Stimulated activated CD4-positive, alpha-beta T cell treated with anti-CD3 and anti-CD28 coated beads, Interleukin-15, amount 100 ng/mL, for 1 hour (primary cell): Measurements from ENCODE around the gene LIPG.

ENCODE experiments used
- DNase-seq, 2 donors: peaks; one replicate each; pipeline ENCODE4 v3.0.0-alpha.2; 2020; ENCODE audit warnings: low read depth in 1 of 2, low spot score in 1 of 2

The LIPG gene

GRCh38 chr18:49610022-49610445, 48.2 kb downstream of the LIPG start:
- no peak for DNase-seq

DNA sequence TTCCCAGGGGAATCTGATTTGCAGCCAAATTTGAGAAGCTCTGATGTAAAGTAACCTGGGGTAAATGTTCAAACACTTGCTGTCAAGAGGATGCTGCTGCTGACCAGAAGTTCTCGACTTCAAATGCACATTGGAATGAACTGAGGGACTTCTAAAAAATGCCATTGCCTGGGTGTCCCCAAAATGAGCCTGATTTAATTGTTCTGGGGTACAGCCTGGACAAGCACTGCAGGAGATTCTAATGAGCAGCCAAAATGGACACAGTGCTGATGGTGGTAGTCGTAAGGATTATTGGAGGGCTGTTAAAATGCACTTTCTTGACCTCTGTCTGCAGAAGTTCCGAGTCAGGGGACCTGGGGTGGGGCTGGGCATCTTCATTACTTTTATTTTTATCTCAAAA, 49.5 kb downstream of the LIPG start:
- no peak for DNase-seq

- no peak for DNase-seq
Measured at GRCh38 chr18:49612515-49613033, 50.7 kb downstream of the LIPG start.

GRCh38 chr18:49613141-49613640, 51.3 kb downstream of the LIPG start:
- no peak for DNase-seq

- no peak for DNase-seq
Measured at GRCh38 chr18:49613641-49614151, 51.8 kb downstream of the LIPG start.

GRCh38 chr18:49616618-49617328, 54.9 kb downstream of the LIPG start:
- no peak for DNase-seq

DNA sequence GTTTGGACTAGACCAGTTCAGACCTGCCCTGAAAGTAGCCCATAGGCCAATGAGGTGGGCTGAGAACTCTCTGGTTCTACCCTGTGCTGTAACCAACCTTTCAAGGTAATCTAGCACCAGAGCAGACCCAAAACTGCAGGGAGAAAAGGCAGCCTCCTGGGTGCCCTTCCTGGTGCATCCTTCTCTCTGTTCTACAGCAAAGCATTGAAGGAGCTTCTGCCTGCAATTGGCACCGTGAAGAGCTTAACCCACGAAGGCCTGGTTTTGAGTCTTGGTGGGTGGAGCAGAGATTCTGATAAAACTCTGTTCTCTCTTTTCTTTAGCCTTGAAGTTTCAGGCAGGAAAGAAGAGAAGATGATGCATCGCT, 55.5 kb downstream of the LIPG start:
- DNase-seq: no peak

GRCh38 chr18:49617865-49618264, 56.0 kb downstream of the LIPG start:
- DNase-seq: no peak

GRCh38 chr18:49618742-49619681, 57.2 kb downstream of the LIPG start:
- no peak for DNase-seq

DNA sequence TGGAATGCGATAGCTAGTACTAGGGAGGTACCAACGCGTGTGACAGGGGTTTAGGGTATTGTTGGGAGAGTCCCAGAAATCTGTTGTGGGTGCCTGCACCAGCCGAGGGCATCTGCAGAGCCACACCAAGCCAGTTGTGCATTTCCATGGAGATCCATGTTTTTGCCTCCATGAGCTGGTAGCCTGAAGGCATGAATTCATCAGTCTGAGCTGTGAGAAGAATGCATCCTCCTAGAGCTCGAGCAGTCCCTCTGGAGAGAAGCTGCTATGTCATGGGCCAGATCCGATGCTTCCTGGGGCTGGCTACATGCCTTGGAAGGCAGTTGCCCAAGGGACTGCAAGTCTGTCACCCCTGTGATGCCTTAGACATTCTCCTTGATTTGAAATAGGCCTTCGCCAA, 57.9 kb downstream of the LIPG start:
- DNase-seq: no peak

GRCh38 chr18:49621301-49621700, 59.4 kb downstream of the LIPG start:
- DNase-seq: no peak

DNA sequence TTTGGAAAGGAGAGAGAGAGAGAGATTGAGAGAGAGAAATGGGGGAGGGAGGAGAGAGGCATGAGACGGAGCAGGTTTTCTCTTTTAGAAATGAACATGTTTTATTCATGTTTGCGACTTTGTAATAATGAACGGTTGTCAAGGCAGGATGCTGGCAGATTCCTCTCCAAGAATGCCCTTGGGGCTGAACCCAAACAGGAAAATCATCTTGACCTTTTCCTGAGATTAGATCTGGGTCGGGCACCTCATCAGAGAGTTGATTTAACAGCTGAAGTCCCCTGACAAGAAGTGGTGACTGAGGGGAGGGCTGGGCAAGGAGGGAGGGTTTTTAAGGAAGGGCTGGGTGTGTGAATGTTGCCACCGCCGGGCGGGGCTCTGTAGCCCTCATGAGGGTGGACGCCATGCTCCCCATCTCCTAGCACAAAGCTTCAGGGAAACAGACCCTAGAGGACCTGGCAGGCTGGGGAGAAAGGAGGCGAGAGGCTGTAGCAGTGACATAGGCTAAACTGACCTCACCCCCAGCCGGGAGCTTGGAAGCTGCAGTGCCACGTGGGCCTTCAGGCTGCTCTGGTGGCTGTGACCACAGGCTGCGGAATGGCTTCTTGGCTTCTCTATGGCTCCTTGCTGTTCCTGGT, 60.0 kb downstream of the LIPG start:
- DNase-seq: no peak

DNA sequence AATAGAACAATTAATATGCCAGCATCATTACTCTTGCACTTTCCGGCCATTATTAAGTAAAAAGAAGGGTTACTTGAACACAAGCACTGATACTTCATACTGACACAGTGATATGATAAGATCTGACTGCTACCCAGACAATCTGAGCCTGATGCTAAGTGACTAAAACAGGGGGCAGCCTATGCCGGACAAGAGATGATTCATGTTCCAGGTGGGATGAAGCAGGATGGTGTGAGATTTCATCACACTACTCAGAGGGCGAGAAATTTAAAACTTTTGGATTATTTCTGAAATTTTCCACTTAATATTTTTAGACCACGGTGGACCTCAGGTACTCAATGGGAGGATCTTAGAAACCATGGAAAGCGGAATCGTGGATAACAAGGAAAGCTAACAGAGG, 61.7 kb downstream of the LIPG start:
- no peak for DNase-seq

DNA sequence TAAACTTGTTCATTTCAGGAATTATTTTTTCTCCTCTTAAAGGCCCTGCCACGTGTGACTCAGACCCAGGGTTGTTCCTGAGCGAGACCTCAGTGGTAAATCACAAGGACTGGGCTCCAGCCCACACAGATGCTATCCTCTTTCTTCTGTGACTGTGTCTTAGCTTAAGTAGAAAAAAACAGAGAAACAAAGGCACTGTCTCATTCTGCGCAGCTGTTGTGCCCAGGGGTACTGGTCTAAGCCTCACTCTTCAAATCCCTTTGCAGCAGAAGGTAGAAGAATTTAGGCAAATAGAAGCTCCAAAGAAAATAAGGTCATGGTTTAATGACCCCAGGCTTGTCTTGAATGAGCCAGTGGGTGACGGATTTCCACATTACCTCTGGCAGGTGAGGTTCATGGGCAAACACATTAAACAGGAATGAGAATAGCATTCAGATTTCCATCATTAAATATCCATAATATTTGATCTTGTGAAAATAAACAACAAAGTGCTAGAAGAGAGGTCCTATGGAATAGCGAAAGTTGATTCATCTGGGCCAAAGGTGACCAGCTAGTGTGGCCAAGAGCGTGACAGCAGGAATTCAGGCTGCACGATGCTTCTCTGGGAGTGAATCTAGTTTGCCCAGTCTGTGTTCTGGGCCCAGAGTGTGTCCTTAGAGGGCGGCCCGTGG, 63.3 kb downstream of the LIPG start:
- DNase-seq: no peak

- no peak for DNase-seq
Measured at GRCh38 chr18:49626842-49627467, 65.1 kb downstream of the LIPG start.

- no peak for DNase-seq
Measured at GRCh38 chr18:49628119-49628518, 66.3 kb downstream of the LIPG start.

DNA sequence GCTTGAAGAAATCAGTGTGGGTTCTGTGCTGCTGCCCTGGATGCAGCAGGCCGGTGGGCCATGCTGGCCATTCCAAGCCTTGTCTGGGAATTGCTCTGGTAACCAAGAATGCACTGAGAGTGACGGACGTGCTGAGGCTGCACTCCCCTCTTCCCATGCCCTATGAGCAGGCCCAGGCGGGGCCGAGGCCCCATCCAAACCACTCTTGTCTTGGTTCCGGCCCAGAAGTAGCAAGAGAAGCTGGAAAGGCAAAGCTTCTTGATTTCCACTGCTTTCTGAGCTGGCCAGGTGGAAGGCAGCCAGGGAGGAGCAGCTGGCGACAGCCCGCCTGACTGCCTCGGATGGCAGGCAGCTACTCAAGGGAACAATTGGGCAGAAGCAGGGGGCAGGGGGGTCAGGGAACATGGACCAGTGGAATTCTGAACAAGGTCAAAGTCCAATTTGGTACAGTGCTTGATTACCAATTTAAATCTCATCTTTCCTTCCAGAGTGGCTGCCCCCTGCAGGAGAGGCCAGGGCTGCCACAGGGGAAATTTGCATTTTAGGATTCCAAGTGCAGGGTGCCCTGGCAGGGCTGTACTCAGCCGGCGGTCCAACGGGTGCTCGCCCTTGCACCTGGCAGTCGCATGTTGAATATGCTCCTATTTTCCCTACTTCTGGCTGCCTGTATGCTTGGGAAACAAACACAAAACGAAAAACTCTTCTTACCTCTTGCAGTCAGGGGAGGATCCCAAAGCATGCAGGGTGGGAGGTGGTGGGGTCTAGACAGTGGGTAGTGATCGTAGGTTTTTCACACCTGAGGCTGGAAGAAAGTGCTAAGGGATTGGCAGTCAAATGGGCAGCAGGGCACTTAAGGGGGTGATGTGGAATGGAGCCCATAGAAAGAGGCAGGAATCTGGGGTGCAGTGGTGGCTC, 67.3 kb downstream of the LIPG start:
- DNase-seq: no peak

GRCh38 chr18:49630246-49630699, 68.4 kb downstream of the LIPG start:
- DNase-seq: no peak
